Smooth muscle cell (in vitro differentiated cells): ENCODE data around the gene TSPAN3. TPM values are rescaled to one million over a fixed set of nuclear protein-coding genes. Genes with fewer than 3 reads are reported as not detected.

ENCODE experiments used
- DNase-seq: peaks from one replicate; lab custom pipeline; 2025; ENCODE audit not compliant: unreplicated experiment; lab: John Stamatoyannopoulos, UW
- H2AFZ ChIP-seq: fragments of 200-600 bp; sonication (generic); 2 replicates; pipeline ENCODE4 v1.6.0; 2016; ENCODE audit warnings: antibody characterized with exemption, low read depth, mild to moderate bottlenecking
- H3F3A ChIP-seq: fragments of 200-600 bp; sonication (generic); 2 replicates; pipeline ENCODE4 v1.6.0; 2017; ENCODE audit warnings: antibody characterized with exemption, low read depth
- H3K27ac ChIP-seq: fragments of 200-600 bp; sonication (generic); 2 replicates; pipeline ENCODE4 v1.5.1; 2016; ENCODE audit warnings: low read depth, mild to moderate bottlenecking
- H3K27me3 ChIP-seq: fragments of 200-600 bp; sonication (generic); 2 replicates; pipeline ENCODE4 v1.6.1; 2016; ENCODE audit warnings: low read depth, mild to moderate bottlenecking
- H3K36me3 ChIP-seq: fragments of 200-600 bp; sonication (generic); 2 replicates; pipeline ENCODE4 v1.5.1; 2016; ENCODE audit warnings: low read depth
- H3K4me1 ChIP-seq: fragments of 200-600 bp; sonication (generic); 2 replicates; pipeline ENCODE4 v1.5.1; 2016; ENCODE audit warnings: low read depth
- H3K4me2 ChIP-seq: fragments of 200-600 bp; sonication (generic); 2 replicates; pipeline ENCODE4 v1.6.0; 2016; ENCODE audit warnings: mild to moderate bottlenecking
- H3K4me3 ChIP-seq: fragments of 200-600 bp; sonication (generic); 2 replicates; pipeline ENCODE4 v1.5.1; 2016; ENCODE audit warnings: mild to moderate bottlenecking
- H3K79me2 ChIP-seq: fragments of 200-600 bp; sonication (generic); 2 replicates; pipeline ENCODE4 v1.6.0; 2016; ENCODE audit warnings: low read depth, mild to moderate bottlenecking
- H3K9ac ChIP-seq: fragments of 200-600 bp; sonication (generic); 2 replicates; pipeline ENCODE4 v1.6.0; 2016; ENCODE audit warnings: low read depth
- H3K9me3 ChIP-seq: fragments of 200-600 bp; sonication (generic); replicated peaks from 2 replicates; pipeline ENCODE4 v1.5.1; 2016; ENCODE audit warnings: low read depth
- H4K20me1 ChIP-seq: fragments of 200-600 bp; sonication (generic); 2 replicates; pipeline ENCODE4 v1.6.0; 2016; ENCODE audit warnings: low read depth
- CTCF ChIP-seq: fragments of 200-600 bp; sonication (generic); IDR thresholded peaks from 2 replicates; pipeline ENCODE4 v1.5.1; 2017; ENCODE audit warnings: borderline replicate concordance, mild to moderate bottlenecking, antibody characterized with exemption; ENCODE audit not compliant: insufficient read depth, poor library complexity, severe bottlenecking
- WGBS: methylation state at CpG from one replicate; pipeline ENCODE4 v1.1.7; 2016; ENCODE audit warnings: low lambda C conversion rate; 5-methylcytosine and 5-hydroxymethylcytosine counted together
- polyA plus RNA-seq: library from polyadenylated mRNA; unstranded; fragments of >200 nt; fragmentation: Nextera tagmentation; extraction: Ambion mirVana; gene quantifications from 2 replicates; pipeline ENCODE4 v1.2.1, GENCODE V29; 2016
- total RNA-seq: library from RNA; depleted of rRNA; stranded (reverse); fragments of >200 nt; gene quantifications from 2 replicates; pipeline ENCODE4 v1.2.3, GENCODE V29; 2014

Gene TSPAN3
- total and polyA plus RNA-seq, 2 experiments from 2014 or later = 257 to 276 TPM

GRCh38 chr15:76996076-76996525 is 74.8 kb downstream of the TSPAN3 start:
- Histone ChIP-seq H3K9me3 (no peaks in the 10 kb centered on the region), H3K9ac (no peak overlapping the region), H2AFZ (no peak overlapping the region), H3K36me3 (no peaks in the 10 kb centered on the region), H3F3A (no peaks in the 10 kb centered on the region), H3K4me3 (no peak overlapping the region), H4K20me1 (no peaks in the 10 kb centered on the region), H3K79me2 (no peaks in the 10 kb centered on the region), H3K4me2 (no peak overlapping the region), H3K27ac (no peak overlapping the region), H3K27me3 (no peaks in the 10 kb centered on the region), H3K4me1 (no peaks in the 10 kb centered on the region)
- WGBS = 90% methylated on average over 9 of the region's 9 CpGs
- no peak for TF ChIP-seq CTCF
- no peak for DNase-seq

DNA sequence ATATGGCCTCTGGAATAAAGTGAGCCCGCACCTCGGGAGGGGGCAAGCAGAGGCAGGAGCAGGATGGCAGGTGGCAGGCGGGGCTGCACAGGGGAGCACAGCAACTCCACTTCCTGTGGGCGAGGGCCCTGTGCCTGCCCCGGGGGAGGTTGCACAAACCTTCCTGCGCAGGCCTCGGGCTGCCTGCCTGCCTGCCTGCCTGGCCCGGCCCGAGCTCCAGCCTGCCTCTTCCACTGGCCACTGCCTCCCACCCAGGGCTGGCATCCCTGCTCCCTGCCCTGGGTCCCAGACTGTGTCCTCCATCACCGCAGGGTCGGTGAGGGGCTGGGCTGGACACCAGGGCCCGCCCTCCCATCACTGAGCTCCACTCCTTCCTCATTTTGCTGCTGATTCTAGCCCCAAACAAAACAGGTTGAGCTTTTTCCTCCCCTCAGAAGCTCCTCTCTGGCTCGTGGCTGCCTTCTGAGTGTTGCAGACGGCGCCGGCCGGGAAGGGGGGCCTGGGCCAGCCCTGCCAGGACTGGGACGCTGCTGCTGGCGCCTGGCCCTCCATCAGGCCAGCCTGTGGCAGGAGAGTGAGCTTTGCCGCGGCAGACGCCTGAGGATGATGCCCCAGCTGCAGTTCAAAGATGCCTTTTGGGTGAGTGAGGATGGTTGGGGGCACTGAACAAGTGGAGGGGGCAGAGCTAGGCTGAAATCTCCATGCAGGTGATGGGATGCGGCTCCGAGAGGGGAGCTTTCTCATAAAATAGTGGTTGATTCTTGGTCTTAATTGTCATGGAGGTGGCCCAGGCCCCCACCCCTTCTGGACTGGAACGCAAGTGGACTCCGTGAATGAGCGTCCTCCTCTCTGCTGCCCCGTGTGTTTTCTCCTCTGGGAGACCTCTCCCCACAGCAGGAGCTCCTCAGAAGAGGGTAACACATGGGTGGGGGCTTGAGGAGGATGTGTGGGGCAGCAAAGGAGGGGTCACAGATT is 75.7 kb downstream of the TSPAN3 start, which contains the start of gene PSTPIP1:
Gene PSTPIP1 (plus strand): TSS at position 156 of the 975 bp plus-strand sequence. CDS start 448 bp downstream, at position 604.
- no peaks in the 10 kb centered on the region for H3K79me2 ChIP-seq
- H3K27ac ChIP-seq = no peak within 1 kb of the TSS
- no peak for TF ChIP-seq CTCF
- no peaks in the 10 kb centered on the region for H4K20me1 ChIP-seq
- H3K4me1 ChIP-seq = no peaks in the 10 kb centered on the region
- H3K4me2 ChIP-seq = no peak within 1 kb of the TSS
- 91% methylated on average over 28 of the region's 28 CpGs for WGBS
- H3K36me3 ChIP-seq = no peaks in the 10 kb centered on the region
- H3K4me3 ChIP-seq = no peak within 1 kb of the TSS
- H3K9me3 ChIP-seq = no peaks in the 10 kb centered on the region
- no peak within 1 kb of the TSS for H3K9ac ChIP-seq
- H2AFZ ChIP-seq = no peak within 1 kb of the TSS
- H3K27me3 ChIP-seq = no peaks in the 10 kb centered on the region
- H3F3A ChIP-seq = no peaks in the 10 kb centered on the region
- DNase-seq = no peak

GRCh38 chr15:76994496-76994895 is 76.4 kb downstream of the TSPAN3 start:
- H3K36me3 ChIP-seq = no peaks in the 10 kb centered on the region
- no peak overlapping the region for H3K27ac ChIP-seq
- no peak overlapping the region for H3K4me3 ChIP-seq
- H3K79me2 ChIP-seq = no peaks in the 10 kb centered on the region
- H2AFZ ChIP-seq = no peak overlapping the region
- no peaks in the 10 kb centered on the region for H3K27me3 ChIP-seq
- H3K9me3 ChIP-seq = no peaks in the 10 kb centered on the region
- 93% methylated on average over 6 of the region's 6 CpGs for WGBS
- no peaks in the 10 kb centered on the region for H4K20me1 ChIP-seq
- H3K4me2 ChIP-seq = no peak overlapping the region
- H3F3A ChIP-seq = no peaks in the 10 kb centered on the region
- no peak for TF ChIP-seq CTCF
- DNase-seq = no peak
- H3K9ac ChIP-seq = no peak overlapping the region
- no peaks in the 10 kb centered on the region for H3K4me1 ChIP-seq

- H4K20me1 ChIP-seq = no peaks in the 10 kb centered on the region
- no peaks in the 10 kb centered on the region for H3K36me3 ChIP-seq
- no peaks in the 10 kb centered on the region for H3K9me3 ChIP-seq
- no peak overlapping the region for H3K9ac ChIP-seq
- TF ChIP-seq CTCF = no peak
- H3K27ac ChIP-seq = no peak overlapping the region
- no peaks in the 10 kb centered on the region for H3F3A ChIP-seq
- H3K27me3 ChIP-seq = no peaks in the 10 kb centered on the region
- H3K4me2 ChIP-seq = no peak overlapping the region
- WGBS = 64% methylated on average over 8 of the region's 8 CpGs
- no peaks in the 10 kb centered on the region for H3K4me1 ChIP-seq
- no peak overlapping the region for H2AFZ ChIP-seq
- no peaks in the 10 kb centered on the region for H3K79me2 ChIP-seq
- no peak overlapping the region for H3K4me3 ChIP-seq
- no peak for DNase-seq
These were observed 76.9 kb downstream of the TSPAN3 start for GRCh38 chr15:76994001-76994400.
